HepG2 (cell line): ENCODE results near the gene PHKG2. TPM values are rescaled to one million over a fixed set of nuclear protein-coding genes. Genes with fewer than 3 reads are reported as not detected.

Experiments
- FOSL1 ChIP-seq: sonication (generic); formaldehyde crosslinking; IDR thresholded peaks from 2 replicates; pipeline ENCODE4 v1.9.0; 2021; ENCODE audit warnings: missing genetic modification reagents, borderline replicate concordance
- GMEB2 ChIP-seq: IDR thresholded peaks from 2 replicates; pipeline ENCODE4 v1.6.1; 2016; ENCODE audit warnings: missing biosample characterization, missing genetic modification reagents, low read depth
- GZF1 ChIP-seq: sonication (generic); formaldehyde crosslinking; IDR thresholded peaks from 2 replicates; pipeline ENCODE4 v1.5.1; 2020; ENCODE audit warnings: mild to moderate bottlenecking, missing genetic modification reagents
- JARID2 ChIP-seq: sonication (generic); formaldehyde crosslinking; IDR thresholded peaks from 2 replicates; pipeline ENCODE4 v1.8.1; 2023; ENCODE audit warnings: missing genetic modification reagents, inconsistent platforms; ENCODE audit not compliant: insufficient replicate concordance
- KDM3A ChIP-seq: IDR thresholded peaks from 2 replicates; pipeline ENCODE4 v1.6.1; 2018; ENCODE audit warnings: low read depth, missing compliant biosample characterization
- MYPOP ChIP-seq: sonication (generic); formaldehyde crosslinking; IDR thresholded peaks from 2 replicates; pipeline ENCODE4 v1.8.1; 2023; ENCODE audit warnings: mild to moderate bottlenecking, moderate library complexity, missing genetic modification reagents
- PHF8 ChIP-seq: sonication (generic); formaldehyde crosslinking; IDR thresholded peaks from 2 replicates; pipeline ENCODE4 v1.5.0; 2020; ENCODE audit warnings: missing genetic modification reagents
- POGK ChIP-seq: sonication (generic); formaldehyde crosslinking; conservative IDR thresholded peaks from 2 replicates; pipeline ENCODE4 v1.8.0; 2022; ENCODE audit warnings: mild to moderate bottlenecking, moderate library complexity, missing genetic modification reagents
- RARA ChIP-seq: IDR thresholded peaks from 2 replicates; pipeline ENCODE4 v1.6.1; 2016; ENCODE audit warnings: missing genetic modification reagents, missing compliant biosample characterization
- REPIN1 ChIP-seq: sonication (generic); formaldehyde crosslinking; IDR thresholded peaks from 2 replicates; pipeline ENCODE4 v1.8.0; 2022; ENCODE audit warnings: missing genetic modification reagents, low read depth, mild to moderate bottlenecking, borderline replicate concordance
- SIX1 ChIP-seq: sonication (generic); formaldehyde crosslinking; IDR thresholded peaks from 2 replicates; pipeline ENCODE4 v1.4.0; 2020; ENCODE audit warnings: missing genetic modification reagents, borderline replicate concordance
- SP5 ChIP-seq: IDR thresholded peaks from 2 replicates; pipeline ENCODE4 v1.6.1; 2016; ENCODE audit warnings: low read depth, borderline replicate concordance
- THAP9 ChIP-seq: sonication (generic); formaldehyde crosslinking; IDR thresholded peaks from 2 replicates; pipeline ENCODE4; 2020; ENCODE audit warnings: missing genetic modification reagents, mild to moderate bottlenecking, borderline replicate concordance
- ZNF354B ChIP-seq: sonication (generic); formaldehyde crosslinking; IDR thresholded peaks from 2 replicates; pipeline ENCODE4 v1.8.0; 2022; ENCODE audit warnings: mild to moderate bottlenecking, missing genetic modification reagents
- ZNF768 ChIP-seq: sonication (generic); formaldehyde crosslinking; IDR thresholded peaks from 2 replicates; pipeline ENCODE4 v1.4.0; 2020; ENCODE audit warnings: missing genetic modification reagents
- polyA plus RNA-seq, 8 experiments: library from polyadenylated mRNA; depleted of rRNA in 3 of 8; stranded (reverse) in 7 of 8; unstranded in 1 of 8; fragments of >200 nt; fragmentation: Illumina TruSeq in 4 of 8; extraction: Trizol in 4 of 8; gene quantifications; 2 replicates each; pipeline versions ENCODE4 v1.2.1 to v1.2.3, GENCODE V29; 2011 to 2016; ENCODE audit warnings: low read depth in 4 of 8, missing spikeins in 1 of 8, mixed read lengths in 1 of 8; ENCODE audit not compliant: insufficient read depth in 1 of 8
- total RNA-seq, 5 experiments: library from RNA; depleted of rRNA; stranded (reverse); fragments of >200 nt; fragmentation: Illumina TruSeq; extraction: Trizol; gene quantifications; 2 replicates each; pipeline ENCODE4 v1.2.3, GENCODE V29; 2016; ENCODE audit warnings: low read depth in 1 of 5
- TF ChIP-seq, protein P1 (sequence below): sonication (generic); formaldehyde crosslinking; IDR thresholded peaks from 2 replicates; pipeline ENCODE4 v1.4.0; 2020; ENCODE audit warnings: missing genetic modification reagents
- TF ChIP-seq, protein P2 (sequence below): sonication (generic); formaldehyde crosslinking; IDR thresholded peaks from 2 replicates; pipeline ENCODE4 v1.4.0; 2020; ENCODE audit warnings: missing genetic modification reagents

Gene PHKG2
- total and polyA plus RNA-seq, 2 of the 13 experiments (the other 11 are each of a cell fraction or from before 2014, with no cell fraction given) = 37.4 to 42.1 TPM

- TF ChIP-seq, protein P1, sequence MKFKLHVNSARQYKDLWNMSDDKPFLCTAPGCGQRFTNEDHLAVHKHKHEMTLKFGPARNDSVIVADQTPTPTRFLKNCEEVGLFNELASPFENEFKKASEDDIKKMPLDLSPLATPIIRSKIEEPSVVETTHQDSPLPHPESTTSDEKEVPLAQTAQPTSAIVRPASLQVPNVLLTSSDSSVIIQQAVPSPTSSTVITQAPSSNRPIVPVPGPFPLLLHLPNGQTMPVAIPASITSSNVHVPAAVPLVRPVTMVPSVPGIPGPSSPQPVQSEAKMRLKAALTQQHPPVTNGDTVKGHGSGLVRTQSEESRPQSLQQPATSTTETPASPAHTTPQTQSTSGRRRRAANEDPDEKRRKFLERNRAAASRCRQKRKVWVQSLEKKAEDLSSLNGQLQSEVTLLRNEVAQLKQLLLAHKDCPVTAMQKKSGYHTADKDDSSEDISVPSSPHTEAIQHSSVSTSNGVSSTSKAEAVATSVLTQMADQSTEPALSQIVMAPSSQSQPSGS (CRISPR knock-in tag) = peak; percentile 73
- TF ChIP-seq, protein P2, sequence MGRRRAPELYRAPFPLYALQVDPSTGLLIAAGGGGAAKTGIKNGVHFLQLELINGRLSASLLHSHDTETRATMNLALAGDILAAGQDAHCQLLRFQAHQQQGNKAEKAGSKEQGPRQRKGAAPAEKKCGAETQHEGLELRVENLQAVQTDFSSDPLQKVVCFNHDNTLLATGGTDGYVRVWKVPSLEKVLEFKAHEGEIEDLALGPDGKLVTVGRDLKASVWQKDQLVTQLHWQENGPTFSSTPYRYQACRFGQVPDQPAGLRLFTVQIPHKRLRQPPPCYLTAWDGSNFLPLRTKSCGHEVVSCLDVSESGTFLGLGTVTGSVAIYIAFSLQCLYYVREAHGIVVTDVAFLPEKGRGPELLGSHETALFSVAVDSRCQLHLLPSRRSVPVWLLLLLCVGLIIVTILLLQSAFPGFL = no peak; the same call in 1 of the 2 replicates
- TF ChIP-seq ZNF354B (no peak), PHF8 (CRISPR knock-in tag) (peak; percentile 46), RARA (CRISPR knock-in tag) (peak; percentile 93), SP5 (CRISPR knock-in tag) (peak; percentile 80; the same call in 1 of the 2 replicates), FOSL1 (no peak), GMEB2 (CRISPR knock-in tag) (peak; percentile 78), GZF1 (0 out of 2 replicates have a peak, but pooled peaks have one; percentile 4), ZNF768 (CRISPR knock-in tag) (no peak; the same call in none of the 2 replicates), JARID2 (CRISPR knock-in tag) (peak; percentile 53), REPIN1 (CRISPR knock-in tag) (no peak), POGK (peak; percentile 68), MYPOP (CRISPR knock-in tag) (no peak), THAP9 (CRISPR knock-in tag) (no peak), SIX1 (no peak), KDM3A (peak; percentile 32; the same call in 1 of the 2 replicates)
Measured at GRCh38 chr16:30698816-30699614, 49.2 kb upstream of the PHKG2 start, which contains the start of gene SRCAP (continued).
